Panc1 (cell line): ENCODE data around the gene SIGMAR1.

Experiments used
- POLR2AphosphoS5 ChIP-seq: IDR thresholded peaks from 2 replicates; pipeline ENCODE4 v1.6.1; 2012; ENCODE audit warnings: mild to moderate bottlenecking, low read depth, low read length, moderate library complexity
- TCF7L2 ChIP-seq: IDR thresholded peaks from 2 replicates; pipeline ENCODE4 v1.6.1; 2011; ENCODE audit warnings: mild to moderate bottlenecking, low read depth, low read length, inconsistent platforms
- TF ChIP-seq, protein P1 (sequence below): fragments of 450-650 bp; IDR thresholded peaks from 2 replicates; pipeline ENCODE4 v1.5.1; 2017; ENCODE audit warnings: mild to moderate bottlenecking
- TF ChIP-seq, protein P2 (sequence below), 2 experiments: IDR thresholded peaks; 2 replicates each; pipeline ENCODE4 v1.6.1; 2011 to 2012; ENCODE audit warnings: low read depth in 2 of 2, control low read depth in 1 of 2, low read length in 1 of 2, mild to moderate bottlenecking in 1 of 2, moderate library complexity in 1 of 2; ENCODE audit not compliant: insufficient read depth in 1 of 2

- TF ChIP-seq POLR2AphosphoS5 (no peak), TCF7L2 (no peak)
- TF ChIP-seq, protein P1, sequence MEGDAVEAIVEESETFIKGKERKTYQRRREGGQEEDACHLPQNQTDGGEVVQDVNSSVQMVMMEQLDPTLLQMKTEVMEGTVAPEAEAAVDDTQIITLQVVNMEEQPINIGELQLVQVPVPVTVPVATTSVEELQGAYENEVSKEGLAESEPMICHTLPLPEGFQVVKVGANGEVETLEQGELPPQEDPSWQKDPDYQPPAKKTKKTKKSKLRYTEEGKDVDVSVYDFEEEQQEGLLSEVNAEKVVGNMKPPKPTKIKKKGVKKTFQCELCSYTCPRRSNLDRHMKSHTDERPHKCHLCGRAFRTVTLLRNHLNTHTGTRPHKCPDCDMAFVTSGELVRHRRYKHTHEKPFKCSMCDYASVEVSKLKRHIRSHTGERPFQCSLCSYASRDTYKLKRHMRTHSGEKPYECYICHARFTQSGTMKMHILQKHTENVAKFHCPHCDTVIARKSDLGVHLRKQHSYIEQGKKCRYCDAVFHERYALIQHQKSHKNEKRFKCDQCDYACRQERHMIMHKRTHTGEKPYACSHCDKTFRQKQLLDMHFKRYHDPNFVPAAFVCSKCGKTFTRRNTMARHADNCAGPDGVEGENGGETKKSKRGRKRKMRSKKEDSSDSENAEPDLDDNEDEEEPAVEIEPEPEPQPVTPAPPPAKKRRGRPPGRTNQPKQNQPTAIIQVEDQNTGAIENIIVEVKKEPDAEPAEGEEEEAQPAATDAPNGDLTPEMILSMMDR: no peak
- TF ChIP-seq, protein P2, sequence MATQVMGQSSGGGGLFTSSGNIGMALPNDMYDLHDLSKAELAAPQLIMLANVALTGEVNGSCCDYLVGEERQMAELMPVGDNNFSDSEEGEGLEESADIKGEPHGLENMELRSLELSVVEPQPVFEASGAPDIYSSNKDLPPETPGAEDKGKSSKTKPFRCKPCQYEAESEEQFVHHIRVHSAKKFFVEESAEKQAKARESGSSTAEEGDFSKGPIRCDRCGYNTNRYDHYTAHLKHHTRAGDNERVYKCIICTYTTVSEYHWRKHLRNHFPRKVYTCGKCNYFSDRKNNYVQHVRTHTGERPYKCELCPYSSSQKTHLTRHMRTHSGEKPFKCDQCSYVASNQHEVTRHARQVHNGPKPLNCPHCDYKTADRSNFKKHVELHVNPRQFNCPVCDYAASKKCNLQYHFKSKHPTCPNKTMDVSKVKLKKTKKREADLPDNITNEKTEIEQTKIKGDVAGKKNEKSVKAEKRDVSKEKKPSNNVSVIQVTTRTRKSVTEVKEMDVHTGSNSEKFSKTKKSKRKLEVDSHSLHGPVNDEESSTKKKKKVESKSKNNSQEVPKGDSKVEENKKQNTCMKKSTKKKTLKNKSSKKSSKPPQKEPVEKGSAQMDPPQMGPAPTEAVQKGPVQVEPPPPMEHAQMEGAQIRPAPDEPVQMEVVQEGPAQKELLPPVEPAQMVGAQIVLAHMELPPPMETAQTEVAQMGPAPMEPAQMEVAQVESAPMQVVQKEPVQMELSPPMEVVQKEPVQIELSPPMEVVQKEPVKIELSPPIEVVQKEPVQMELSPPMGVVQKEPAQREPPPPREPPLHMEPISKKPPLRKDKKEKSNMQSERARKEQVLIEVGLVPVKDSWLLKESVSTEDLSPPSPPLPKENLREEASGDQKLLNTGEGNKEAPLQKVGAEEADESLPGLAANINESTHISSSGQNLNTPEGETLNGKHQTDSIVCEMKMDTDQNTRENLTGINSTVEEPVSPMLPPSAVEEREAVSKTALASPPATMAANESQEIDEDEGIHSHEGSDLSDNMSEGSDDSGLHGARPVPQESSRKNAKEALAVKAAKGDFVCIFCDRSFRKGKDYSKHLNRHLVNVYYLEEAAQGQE (IDR thresholded peaks at IDR 0.05; ENCODE audit: insufficient read depth in 1 of 2, low read depth in 2 of 2, low read length in 1 of 2): no peak
These were observed 47.2 kb upstream of the SIGMAR1 start for GRCh38 chr9:34684816-34685215.
